Measurements from ENCODE around the gene KRTCAP2. TPM values are rescaled to one million over a fixed set of nuclear protein-coding genes. Genes with fewer than 3 reads are reported as not detected.

KRTCAP2 gene
- total and polyA plus RNA-seq, 2 experiments from 2014 or later, result 191 to 440 TPM

DNA sequence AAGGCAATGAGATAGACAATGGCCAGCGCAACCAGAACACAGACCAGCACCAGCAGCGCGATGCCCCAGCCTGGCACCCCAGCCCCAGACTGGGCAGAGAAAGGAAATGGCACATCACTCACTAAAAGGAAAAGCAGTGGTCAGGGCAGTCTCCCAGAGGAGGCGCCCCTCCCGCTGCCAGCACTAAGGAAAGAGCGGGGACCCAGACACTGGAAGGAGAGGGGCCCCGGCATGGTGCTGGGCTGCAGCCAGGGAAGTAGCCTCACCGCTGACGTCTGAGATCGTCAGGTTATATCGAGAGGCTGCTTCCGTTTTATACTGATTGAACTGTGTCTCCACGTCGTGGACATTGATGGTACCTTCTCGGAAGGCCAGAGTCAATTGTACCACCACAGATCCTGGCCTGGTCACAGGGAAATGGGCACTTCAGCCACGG is 14.4 kb upstream of the KRTCAP2 start:
- Histone ChIP-seq H3K4me1 (ENCODE audit: insufficient read depth) (peaks cover 18% of the 10 kb centered on the region), H2AFZ (no peak overlapping the region), H3K79me2 (no peaks in the 10 kb centered on the region), H4K20me1 (ENCODE audit: insufficient read depth, poor library complexity, severe bottlenecking) (no peaks in the 10 kb centered on the region), H3K4me2 (no peak overlapping the region), H3K27ac (no peak overlapping the region), H3K9me3 (ENCODE audit: low read depth) (no peaks in the 10 kb centered on the region), H3K27me3 (no peaks in the 10 kb centered on the region), H3K36me3 (replicated peaks; ENCODE audit: insufficient read depth, low read depth) (no peaks in the 10 kb centered on the region), H3K9me2 (replicated peaks; ENCODE audit: insufficient read depth) (no peaks in the 10 kb centered on the region), H3K4me3 (no peak overlapping the region)
- TF ChIP-seq EZH2 (IDR thresholded peaks at IDR 0.05; ENCODE audit: borderline replicate concordance) (no peak), EZH2phosphoT487 (IDR thresholded peaks at IDR 0.05; ENCODE audit: low read depth, severe bottlenecking, unreplicated experiment) (no peak)
- TF ChIP-seq, protein P1, sequence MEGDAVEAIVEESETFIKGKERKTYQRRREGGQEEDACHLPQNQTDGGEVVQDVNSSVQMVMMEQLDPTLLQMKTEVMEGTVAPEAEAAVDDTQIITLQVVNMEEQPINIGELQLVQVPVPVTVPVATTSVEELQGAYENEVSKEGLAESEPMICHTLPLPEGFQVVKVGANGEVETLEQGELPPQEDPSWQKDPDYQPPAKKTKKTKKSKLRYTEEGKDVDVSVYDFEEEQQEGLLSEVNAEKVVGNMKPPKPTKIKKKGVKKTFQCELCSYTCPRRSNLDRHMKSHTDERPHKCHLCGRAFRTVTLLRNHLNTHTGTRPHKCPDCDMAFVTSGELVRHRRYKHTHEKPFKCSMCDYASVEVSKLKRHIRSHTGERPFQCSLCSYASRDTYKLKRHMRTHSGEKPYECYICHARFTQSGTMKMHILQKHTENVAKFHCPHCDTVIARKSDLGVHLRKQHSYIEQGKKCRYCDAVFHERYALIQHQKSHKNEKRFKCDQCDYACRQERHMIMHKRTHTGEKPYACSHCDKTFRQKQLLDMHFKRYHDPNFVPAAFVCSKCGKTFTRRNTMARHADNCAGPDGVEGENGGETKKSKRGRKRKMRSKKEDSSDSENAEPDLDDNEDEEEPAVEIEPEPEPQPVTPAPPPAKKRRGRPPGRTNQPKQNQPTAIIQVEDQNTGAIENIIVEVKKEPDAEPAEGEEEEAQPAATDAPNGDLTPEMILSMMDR (IDR thresholded peaks at IDR 0.05; ENCODE audit: poor library complexity), result no peak
- WGBS (ENCODE audit: low lambda C conversion rate, missing lambda C conversion rate), result 90% methylated on average over 16 of the region's 16 CpGs
- no peak for DNase-seq (ENCODE audit: low spot score)

DNA sequence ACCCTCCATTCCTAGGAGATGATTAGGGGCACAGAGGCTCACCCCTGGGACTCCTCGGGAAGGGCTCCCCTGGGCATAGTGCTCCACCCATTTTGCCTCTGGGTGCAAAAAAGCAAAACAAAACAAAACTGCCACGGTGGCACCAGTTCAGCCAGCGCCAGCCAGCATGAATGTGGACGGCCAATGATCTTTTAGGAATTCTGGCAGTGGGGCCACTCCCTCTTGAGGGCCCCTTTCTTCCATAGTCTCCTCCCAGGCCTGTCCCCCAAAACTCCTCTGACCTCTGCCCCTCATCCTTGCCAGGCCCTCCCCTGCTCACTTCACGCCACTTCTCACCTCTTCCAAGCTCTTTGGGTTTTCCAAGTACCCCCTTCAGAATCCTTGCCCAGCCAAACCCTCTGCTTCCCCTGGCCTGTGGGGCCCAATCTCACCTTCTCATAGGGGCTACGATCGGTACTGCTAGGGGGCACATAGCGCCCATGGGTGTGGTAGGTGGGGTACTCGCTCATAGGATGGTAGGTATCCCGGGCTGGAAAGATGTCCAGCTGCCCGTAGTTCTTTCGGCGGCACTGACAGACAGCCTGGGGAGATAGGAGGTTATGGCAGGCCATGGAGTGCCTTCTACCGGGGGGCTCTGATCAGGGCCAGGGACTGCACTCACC is 13.8 kb upstream of the KRTCAP2 start:
- H3K4me1 ChIP-seq (ENCODE audit: insufficient read depth), result peaks cover 18% of the 10 kb centered on the region
- no peak for DNase-seq (ENCODE audit: low spot score)
- WGBS (ENCODE audit: low lambda C conversion rate, missing lambda C conversion rate), result 75% methylated on average over 14 of the region's 14 CpGs
- H3K4me2 ChIP-seq, result peak overlapping the region; percentile 58
- H3K27ac ChIP-seq, result peak overlapping the region; percentile 60
- no peaks in the 10 kb centered on the region for H4K20me1 ChIP-seq (ENCODE audit: insufficient read depth, poor library complexity, severe bottlenecking)
- TF ChIP-seq, protein P1 (IDR thresholded peaks at IDR 0.05; ENCODE audit: poor library complexity), result no peak
- TF ChIP-seq EZH2phosphoT487 (IDR thresholded peaks at IDR 0.05; ENCODE audit: low read depth, severe bottlenecking, unreplicated experiment) (no peak), EZH2 (IDR thresholded peaks at IDR 0.05; ENCODE audit: borderline replicate concordance) (no peak)
- no peaks in the 10 kb centered on the region for H3K9me2 ChIP-seq (replicated peaks; ENCODE audit: insufficient read depth)
- H2AFZ ChIP-seq, result no peak overlapping the region
- H3K27me3 ChIP-seq, result no peaks in the 10 kb centered on the region
- H3K9me3 ChIP-seq (ENCODE audit: low read depth), result no peaks in the 10 kb centered on the region
- no peaks in the 10 kb centered on the region for H3K79me2 ChIP-seq
- no peak overlapping the region for H3K4me3 ChIP-seq
- H3K36me3 ChIP-seq (replicated peaks; ENCODE audit: insufficient read depth, low read depth), result no peaks in the 10 kb centered on the region

DNA sequence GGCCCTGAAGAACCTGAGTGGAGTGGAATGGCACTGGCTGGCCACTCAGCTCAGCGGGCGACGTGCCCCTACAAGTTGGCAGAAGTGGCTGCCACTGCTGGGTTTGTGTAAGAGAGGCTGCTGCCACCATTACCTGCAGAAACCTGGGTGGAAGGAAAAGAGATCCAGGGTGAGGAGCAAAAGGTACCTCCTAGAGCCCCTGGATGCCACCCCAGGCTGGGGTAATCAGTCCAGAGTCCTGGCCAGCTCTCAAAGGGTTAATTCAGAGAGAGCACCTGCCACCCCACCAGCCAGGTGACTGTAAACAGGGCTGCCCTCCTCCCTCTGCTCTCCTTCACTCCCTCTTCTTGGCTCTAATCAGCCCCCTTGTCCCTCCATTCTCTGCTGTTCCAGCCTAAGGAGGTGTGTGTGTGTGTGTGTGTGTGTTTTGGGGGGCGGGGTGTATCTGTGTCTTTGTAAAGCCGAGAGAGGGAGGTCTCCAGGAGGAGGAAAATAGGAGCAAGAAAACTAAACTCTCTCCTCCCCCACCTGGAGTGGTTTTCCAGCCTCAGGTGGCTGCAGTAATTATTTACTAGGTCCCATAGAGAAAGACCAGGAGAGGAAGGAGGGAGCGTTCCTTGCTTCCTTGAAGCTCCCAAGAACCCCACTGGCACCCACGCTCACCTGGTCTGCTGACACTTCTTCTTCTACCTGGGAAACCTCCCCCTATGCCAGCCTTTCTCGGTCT is 13.1 kb upstream of the KRTCAP2 start:
- H4K20me1 ChIP-seq (ENCODE audit: insufficient read depth, poor library complexity, severe bottlenecking), result no peaks in the 10 kb centered on the region
- no peaks in the 10 kb centered on the region for H3K9me2 ChIP-seq (replicated peaks; ENCODE audit: insufficient read depth)
- H3K4me1 ChIP-seq (ENCODE audit: insufficient read depth), result peaks cover 18% of the 10 kb centered on the region
- no peaks in the 10 kb centered on the region for H3K9me3 ChIP-seq (ENCODE audit: low read depth)
- TF ChIP-seq EZH2phosphoT487 (IDR thresholded peaks at IDR 0.05; ENCODE audit: low read depth, severe bottlenecking, unreplicated experiment), result no peak
- TF ChIP-seq, protein P1 (IDR thresholded peaks at IDR 0.05; ENCODE audit: poor library complexity), result no peak
- TF ChIP-seq EZH2 (IDR thresholded peaks at IDR 0.05; ENCODE audit: borderline replicate concordance), result no peak
- DNase-seq (ENCODE audit: low spot score), result peak; percentile 54
- no peaks in the 10 kb centered on the region for H3K79me2 ChIP-seq
- no peaks in the 10 kb centered on the region for H3K36me3 ChIP-seq (replicated peaks; ENCODE audit: insufficient read depth, low read depth)
- H3K4me3 ChIP-seq, result no peak overlapping the region
- peak overlapping the region; percentile 58 for H3K4me2 ChIP-seq
- 57% methylated on average over 8 of the region's 8 CpGs for WGBS (ENCODE audit: low lambda C conversion rate, missing lambda C conversion rate)
- H3K27me3 ChIP-seq, result no peaks in the 10 kb centered on the region
- no peak overlapping the region for H2AFZ ChIP-seq
- peak overlapping the region; percentile 60 for H3K27ac ChIP-seq

Data from hepatocyte (in vitro differentiated cells).